Neural cell (in vitro differentiated cells): ENCODE measurements around the gene NKX2-3. TPM values are rescaled to one million over a fixed set of nuclear protein-coding genes. Genes with fewer than 3 reads are reported as not detected.

Experiments
- H2AFZ ChIP-seq: fragments of 200-600, 300-800 bp; sonication (generic), shearing (Covaris generic); 2 replicates; pipeline ENCODE4 v1.6.0; 2014; ENCODE audit warnings: low read depth, mild to moderate bottlenecking, antibody characterized with exemption, low read length, moderate library complexity
- H3F3A ChIP-seq: fragments of 200-600 bp; shearing (Covaris generic); 2 replicates; pipeline ENCODE4 v1.6.1; 2016; ENCODE audit warnings: mild to moderate bottlenecking, moderate library complexity, mixed read lengths, antibody characterized with exemption, low read length; ENCODE audit not compliant: insufficient read depth, poor library complexity, severe bottlenecking
- H3K27ac ChIP-seq: fragments of 200-600, 300-800 bp; sonication (generic), shearing (Covaris generic); 2 replicates; pipeline ENCODE4 v1.5.1; 2014; ENCODE audit warnings: mild to moderate bottlenecking, low read length, moderate library complexity
- H3K27me3 ChIP-seq: fragments of 300-800, 200-600 bp; sonication (generic), shearing (Covaris generic); 2 replicates; pipeline ENCODE4 v1.6.0; 2014; ENCODE audit warnings: mild to moderate bottlenecking, low read depth, low read length, moderate library complexity; ENCODE audit not compliant: insufficient read depth
- H3K36me3 ChIP-seq: fragments of 300-800, 200-600 bp; sonication (generic), shearing (Covaris generic); 2 replicates; pipeline ENCODE4 v1.5.1; 2014; ENCODE audit warnings: mild to moderate bottlenecking, antibody characterized with exemption, low read length, moderate library complexity; ENCODE audit not compliant: insufficient read depth
- H3K4me2 ChIP-seq: fragments of 300-800, 200-600 bp; sonication (generic), shearing (Covaris generic); 2 replicates; pipeline ENCODE4 v1.6.0; 2014; ENCODE audit warnings: mild to moderate bottlenecking, low read length
- H3K4me3 ChIP-seq: fragments of 300-800, 200-600 bp; sonication (generic), shearing (Covaris generic); 2 replicates; pipeline ENCODE4 v1.5.1; 2014; ENCODE audit warnings: mild to moderate bottlenecking, low read length, moderate library complexity
- H3K79me2 ChIP-seq: fragments of 200-600 bp; shearing (Covaris generic); replicated peaks from 2 replicates; pipeline ENCODE4 v1.6.0; 2014; ENCODE audit warnings: mild to moderate bottlenecking, low read length, moderate library complexity; ENCODE audit not compliant: insufficient read depth
- H3K9ac ChIP-seq: fragments of 300-800, 200-600 bp; sonication (generic), shearing (Covaris generic); 2 replicates; pipeline ENCODE4 v1.6.1; 2016; ENCODE audit warnings: mild to moderate bottlenecking, low read length, mixed read lengths
- H3K9me2 ChIP-seq: fragments of 200-600 bp; shearing (Covaris generic); 2 replicates; pipeline ENCODE4 v1.6.1; 2016; ENCODE audit warnings: mild to moderate bottlenecking, low read length, mixed read lengths; ENCODE audit not compliant: insufficient read depth
- H3K9me3 ChIP-seq: fragments of 200-600, 300-800 bp; sonication (generic), shearing (Covaris generic); 2 replicates; pipeline ENCODE4 v1.6.1; 2016; ENCODE audit warnings: mild to moderate bottlenecking, mixed run types, low read length, moderate library complexity, mixed read lengths
- H4K20me1 ChIP-seq: fragments of 200-600 bp; shearing (Covaris generic); 2 replicates; pipeline ENCODE4 v1.6.1; 2016; ENCODE audit warnings: mild to moderate bottlenecking, mixed run types; ENCODE audit not compliant: insufficient read depth
- CTCF ChIP-seq: fragments of 450-650 bp; IDR thresholded peaks from 2 replicates; pipeline ENCODE4 v1.5.1; 2014; ENCODE audit warnings: antibody characterized with exemption, mild to moderate bottlenecking, moderate library complexity; ENCODE audit not compliant: poor library complexity, severe bottlenecking
- EP300 ChIP-seq: fragments of 450-650 bp; conservative IDR thresholded peaks from 2 replicates; pipeline ENCODE4 v1.6.1; 2014; ENCODE audit warnings: antibody characterized with exemption, mild to moderate bottlenecking, moderate library complexity; ENCODE audit not compliant: poor library complexity, severe bottlenecking
- EZH2 ChIP-seq: fragments of 200-600, 300-800 bp; shearing (Covaris generic), sonication (generic); IDR thresholded peaks from 2 replicates; pipeline ENCODE4 v1.6.1; 2014; ENCODE audit warnings: antibody characterized with exemption, low read length, borderline replicate concordance, mild to moderate bottlenecking; ENCODE audit not compliant: insufficient read depth, poor library complexity, severe bottlenecking
- MXI1 ChIP-seq: fragments of 450-650 bp; conservative IDR thresholded peaks from 2 replicates; pipeline ENCODE4 v1.6.1; 2014; ENCODE audit warnings: antibody characterized with exemption, mild to moderate bottlenecking; ENCODE audit not compliant: poor library complexity, severe bottlenecking
- POLR2AphosphoS5 ChIP-seq: IDR thresholded peaks from 2 replicates; pipeline ENCODE4 v1.6.1; 2012
- RAD21 ChIP-seq: fragments of 450-650 bp; conservative IDR thresholded peaks from 2 replicates; pipeline ENCODE4 v1.6.1; 2014; ENCODE audit warnings: antibody characterized with exemption, mild to moderate bottlenecking, moderate library complexity
- REST ChIP-seq: IDR thresholded peaks from 2 replicates; pipeline ENCODE4 v1.6.1; 2012; ENCODE audit warnings: borderline replicate concordance
- SMC3 ChIP-seq: fragments of 450-650 bp; conservative IDR thresholded peaks from 2 replicates; pipeline ENCODE4 v1.6.1; 2014; ENCODE audit warnings: antibody characterized with exemption, mild to moderate bottlenecking, moderate library complexity; ENCODE audit not compliant: poor library complexity
- TAF1 ChIP-seq: IDR thresholded peaks from 2 replicates; pipeline ENCODE4 v1.6.1; 2012; ENCODE audit warnings: low read depth
- polyA plus RNA-seq: library from polyadenylated mRNA; depleted of rRNA; stranded (reverse); fragments of >200 nt; gene quantifications from 2 replicates; pipeline ENCODE4 v1.2.3, GENCODE V29; 2014

NKX2-3 gene
- polyA plus RNA-seq, 1 donor from 2014 or later = not detected

GRCh38 chr10:99562631-99563030 is 29.9 kb downstream of the NKX2-3 start:
- Histone ChIP-seq H3K4me3 (no peak overlapping the region), H3K9ac (no peak overlapping the region), H3K36me3 (no peaks in the 10 kb centered on the region), H2AFZ (no peak overlapping the region), H3K9me3 (no peaks in the 10 kb centered on the region), H3K27me3 (no peaks in the 10 kb centered on the region), H3K27ac (no peak overlapping the region), H3K4me2 (no peak overlapping the region), H3K9me2 (no peaks in the 10 kb centered on the region), H3K79me2 (no peaks in the 10 kb centered on the region), H4K20me1 (no peaks in the 10 kb centered on the region), H3F3A (no peaks in the 10 kb centered on the region)
- TF ChIP-seq REST = no peak
- TF ChIP-seq TAF1 = no peak
- no peak for TF ChIP-seq SMC3
- no peak for TF ChIP-seq RAD21
- no peak for TF ChIP-seq MXI1
- TF ChIP-seq EP300 = no peak
- no peak for TF ChIP-seq CTCF
- no peak for TF ChIP-seq EZH2
- TF ChIP-seq POLR2AphosphoS5 = no peak

GRCh38 chr10:99564361-99564760 is 31.6 kb downstream of the NKX2-3 start:
- H3F3A ChIP-seq = no peaks in the 10 kb centered on the region
- H3K9ac ChIP-seq = no peak overlapping the region
- H3K9me3 ChIP-seq = no peaks in the 10 kb centered on the region
- H3K36me3 ChIP-seq = no peaks in the 10 kb centered on the region
- H4K20me1 ChIP-seq = no peaks in the 10 kb centered on the region
- no peak overlapping the region for H2AFZ ChIP-seq
- H3K4me2 ChIP-seq = no peak overlapping the region
- no peaks in the 10 kb centered on the region for H3K79me2 ChIP-seq
- no peaks in the 10 kb centered on the region for H3K27me3 ChIP-seq
- TF ChIP-seq RAD21 (no peak), EP300 (no peak), POLR2AphosphoS5 (no peak), EZH2 (no peak), SMC3 (no peak), REST (no peak), CTCF (no peak), TAF1 (no peak), MXI1 (no peak)
- no peak overlapping the region for H3K27ac ChIP-seq
- no peaks in the 10 kb centered on the region for H3K9me2 ChIP-seq
- no peak overlapping the region for H3K4me3 ChIP-seq
